Middle frontal gyrus (tissue), 1 donor: ENCODE results near the gene TMEM175.

Experiments used
- DNase-seq: peaks from one replicate; pipeline ENCODE4 v3.0.0-alpha.2; 2015; ENCODE audit warnings: low spot score; ENCODE audit errors: extremely low spot score

The TMEM175 gene

DNA sequence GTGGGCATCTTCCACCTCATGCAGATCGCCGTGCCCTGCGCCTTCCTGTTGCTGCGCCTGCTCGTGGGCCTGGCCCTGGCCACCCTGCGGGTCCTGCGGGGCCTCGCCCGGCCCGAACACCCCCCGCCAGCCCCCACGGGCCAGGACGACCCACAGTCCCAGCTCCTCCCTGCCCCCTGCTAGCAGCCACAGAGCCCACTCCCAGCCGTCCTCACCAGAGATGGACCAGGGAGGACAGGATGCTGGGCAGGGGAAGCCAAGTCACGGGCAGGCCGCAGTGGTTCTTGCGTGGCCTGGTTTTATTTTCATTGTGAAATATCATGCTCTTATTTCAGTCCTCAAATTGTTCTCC, 26.0 kb downstream of the TMEM175 start:
- no peak for DNase-seq

DNA sequence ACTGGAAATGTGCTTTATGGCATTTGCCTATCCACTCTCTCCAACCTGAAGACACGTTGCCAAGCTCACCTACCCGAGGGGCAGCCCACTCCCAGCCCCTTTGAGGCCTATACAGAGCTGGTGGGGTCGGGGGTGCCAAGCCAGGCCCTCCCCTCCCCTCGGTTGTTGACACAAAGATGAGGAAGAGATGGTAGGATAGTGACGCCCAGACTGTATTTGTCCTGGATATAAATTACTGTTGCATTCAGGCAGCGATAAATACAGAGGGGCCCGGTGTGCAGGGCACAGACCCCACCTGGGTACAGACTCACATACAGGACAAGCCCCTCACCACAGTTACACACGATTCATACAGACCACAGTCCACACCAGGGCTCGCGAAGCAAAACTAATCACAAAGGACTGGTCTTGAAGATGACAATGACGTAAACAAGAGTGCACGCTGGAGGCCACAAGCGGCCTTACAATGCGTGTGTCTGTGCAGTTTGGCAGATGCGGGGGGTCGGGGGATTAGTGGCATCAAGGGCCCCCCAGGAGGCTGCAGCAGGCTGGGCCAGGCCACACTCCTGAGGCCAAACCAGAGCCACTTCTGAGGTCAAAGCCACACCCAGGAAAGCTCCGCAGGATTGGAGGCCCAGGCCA, 26.6 kb downstream of the TMEM175 start:
- DNase-seq = no peak

DNA sequence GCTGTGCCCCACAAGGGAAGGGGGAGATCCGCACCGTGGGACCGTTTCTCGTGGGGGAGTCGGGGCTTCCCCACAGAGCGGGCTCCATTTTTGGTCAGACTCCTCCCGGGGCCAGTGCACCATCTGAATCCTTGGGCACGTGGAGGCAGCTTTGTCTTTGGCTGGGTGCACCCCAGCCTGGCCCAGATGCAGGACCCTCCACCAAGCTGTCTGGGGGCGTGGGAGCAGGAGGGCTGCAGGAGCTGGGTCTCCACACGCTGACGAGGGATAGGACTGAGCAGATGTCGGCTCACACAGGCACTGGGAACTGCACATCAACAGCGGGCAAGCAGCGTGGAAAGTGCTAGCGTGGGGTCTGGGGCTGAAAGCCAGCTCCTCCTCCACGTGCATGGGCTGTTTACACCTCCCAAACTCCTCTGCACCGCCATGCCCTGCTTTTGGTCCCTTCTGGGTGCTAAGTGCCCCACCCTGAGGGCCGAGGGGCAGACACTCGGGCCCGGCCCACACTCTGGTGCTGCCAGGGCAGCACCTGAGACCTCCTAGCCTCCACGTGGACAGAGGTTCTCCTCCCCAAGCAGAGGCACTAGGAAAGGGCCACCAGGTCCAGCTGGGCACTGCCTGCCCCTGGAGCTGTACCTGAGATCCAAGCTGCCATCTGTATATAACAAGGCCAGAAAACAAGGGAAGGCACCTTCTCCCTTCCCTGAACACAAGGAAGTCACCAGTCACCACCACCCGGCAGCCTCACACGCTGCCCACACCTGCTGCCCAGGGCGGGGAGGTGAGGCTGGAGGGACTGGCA, 27.3 kb downstream of the TMEM175 start:
- DNase-seq = no peak

DNA sequence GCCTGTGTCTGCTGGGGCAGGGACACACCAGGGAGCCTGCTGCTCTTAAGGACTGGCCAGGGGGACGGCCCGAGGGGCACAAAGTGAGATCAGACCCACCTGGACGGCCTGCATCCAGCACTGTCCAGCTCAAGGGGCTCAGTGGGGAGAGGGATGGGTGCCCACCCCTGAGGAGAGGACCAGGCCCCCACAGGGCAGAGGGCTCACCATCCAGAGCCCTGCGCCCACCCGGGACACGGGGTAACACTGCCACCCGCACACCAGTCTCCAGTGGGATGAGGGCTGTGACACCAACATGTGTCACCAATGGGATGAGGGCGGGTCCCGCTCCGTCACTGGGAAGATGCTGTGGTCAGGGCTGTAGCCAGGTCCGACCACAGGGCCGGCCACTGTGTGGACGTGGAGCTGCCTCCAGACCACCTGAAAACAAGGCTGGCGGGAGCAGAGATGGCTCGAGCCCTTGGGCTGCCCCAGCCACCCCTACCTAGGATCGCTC, 27.9 kb downstream of the TMEM175 start:
- DNase-seq = no peak

DNA sequence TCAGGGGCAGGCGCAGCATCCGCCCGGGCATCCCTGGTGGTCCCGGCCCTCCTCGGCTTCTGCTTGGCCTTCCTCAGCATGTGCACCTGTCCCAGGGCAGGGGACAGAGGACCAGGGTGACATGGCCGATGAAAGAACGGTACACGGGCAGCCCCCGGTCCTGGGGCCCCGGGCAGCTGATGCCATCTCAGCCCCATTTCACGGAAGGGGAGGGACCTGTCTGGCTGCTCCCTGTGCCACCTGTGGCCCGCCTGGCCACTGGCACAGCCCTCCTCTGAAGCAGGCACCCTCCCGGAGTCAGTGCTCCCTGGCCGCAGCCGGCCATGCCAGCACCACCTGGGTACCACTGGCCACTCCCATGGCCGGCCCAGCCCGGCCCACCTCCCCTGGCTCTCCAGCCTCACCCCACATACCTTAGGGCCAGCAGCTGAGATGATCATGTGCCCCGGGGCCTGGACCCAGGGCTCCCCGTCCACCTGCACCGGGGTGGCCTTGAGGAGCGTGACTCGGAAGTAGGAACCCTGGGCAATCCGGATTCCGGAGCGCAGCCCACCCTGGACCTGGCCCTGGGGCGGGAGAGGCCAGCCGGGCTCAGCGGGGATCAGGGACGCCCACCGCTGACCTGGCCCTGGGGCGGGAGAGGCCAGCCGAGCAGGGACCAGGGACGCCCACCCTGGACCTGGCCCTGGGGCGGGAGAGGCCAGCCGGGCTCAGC, 28.5 kb downstream of the TMEM175 start:
- no peak for DNase-seq

DNA sequence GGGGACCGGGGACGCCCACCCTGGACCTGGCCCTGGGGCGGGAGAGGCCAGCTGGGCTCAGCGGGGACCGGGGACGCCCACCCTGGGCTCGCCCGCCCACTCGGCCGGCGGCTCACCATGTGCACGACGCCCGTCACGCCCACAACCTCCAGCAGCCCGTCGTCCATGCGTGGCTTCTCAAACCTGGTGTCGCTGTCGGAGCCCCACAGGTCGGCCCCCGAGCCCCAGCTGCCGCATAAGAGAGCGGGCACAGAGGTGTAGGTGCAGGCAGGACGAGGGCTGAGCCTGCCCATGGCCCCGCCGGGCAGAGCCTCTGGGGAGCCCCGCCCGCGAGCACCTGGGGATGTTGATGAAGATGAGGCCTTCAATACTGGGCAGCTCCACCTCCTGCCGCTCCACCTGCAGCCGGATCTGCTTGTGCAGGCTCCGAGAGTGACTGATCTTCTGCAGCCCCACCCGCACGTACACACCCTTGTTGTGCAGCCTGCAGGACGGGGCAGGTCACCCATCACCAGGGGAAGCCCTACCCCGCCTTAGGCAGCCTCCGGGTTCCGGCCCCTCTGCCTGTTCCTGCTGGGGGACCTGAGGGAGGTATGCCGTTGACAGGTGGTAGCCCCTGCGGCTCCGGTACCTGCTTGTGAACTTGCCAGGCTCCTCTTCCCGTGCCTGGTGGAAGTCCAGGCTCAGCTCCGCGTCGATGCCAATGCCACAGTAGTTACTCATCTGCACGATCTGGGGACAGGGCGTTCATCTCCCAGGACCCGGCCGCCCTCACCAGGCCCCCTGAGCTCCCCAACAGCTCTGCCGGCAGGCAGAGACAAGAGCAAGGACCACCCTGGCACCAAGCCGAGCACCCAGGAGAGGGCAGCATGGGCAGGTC, 29.3 kb downstream of the TMEM175 start:
- no peak for DNase-seq

DNA sequence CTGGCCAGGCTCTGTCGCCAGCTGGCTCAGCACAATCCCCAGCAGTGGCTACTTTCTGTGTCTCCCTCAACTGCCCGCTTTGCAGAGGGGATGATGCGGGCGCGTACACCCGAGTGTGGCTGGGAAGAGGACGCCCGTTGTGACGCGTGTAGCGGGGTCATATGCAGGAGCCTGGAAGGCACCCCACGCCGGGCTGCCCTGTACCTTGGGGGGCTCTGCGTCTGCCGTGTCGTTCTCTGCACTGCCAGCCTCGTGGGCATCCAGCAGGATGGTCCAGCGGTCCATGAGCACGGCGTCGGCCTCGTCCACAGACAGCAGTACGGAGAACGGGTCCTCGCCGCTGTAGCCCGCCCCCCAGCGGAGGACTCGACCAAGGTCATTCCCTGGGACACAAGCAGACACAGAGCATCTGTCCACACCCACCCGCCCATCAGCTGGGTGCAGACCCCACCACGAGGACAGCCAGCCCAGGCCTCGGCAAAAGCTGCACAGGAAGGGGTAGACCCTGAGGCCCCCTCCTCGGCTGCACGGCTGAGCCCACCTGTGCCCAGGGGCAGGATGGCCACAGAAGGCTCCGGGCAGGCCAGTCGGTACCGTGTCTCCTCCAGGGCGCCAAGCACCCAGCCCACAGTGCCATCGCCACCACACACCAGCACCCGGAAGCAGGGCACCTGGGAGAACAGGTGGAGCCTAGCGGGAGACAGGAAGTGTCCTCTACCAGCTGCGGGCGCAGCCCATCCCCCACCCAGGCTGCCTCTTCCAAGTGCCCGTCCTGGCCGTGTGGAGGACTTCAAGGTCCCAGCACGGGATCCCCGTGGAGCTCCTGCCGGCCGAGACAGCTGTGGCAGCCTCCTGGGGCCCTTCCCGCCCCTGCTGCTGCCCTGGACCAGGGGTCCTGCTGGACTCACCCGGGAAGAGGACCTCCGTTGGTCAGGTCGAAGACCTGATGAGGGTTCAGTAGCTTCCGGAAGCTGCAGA, 30.3 kb downstream of the TMEM175 start:
- DNase-seq = no peak

DNA sequence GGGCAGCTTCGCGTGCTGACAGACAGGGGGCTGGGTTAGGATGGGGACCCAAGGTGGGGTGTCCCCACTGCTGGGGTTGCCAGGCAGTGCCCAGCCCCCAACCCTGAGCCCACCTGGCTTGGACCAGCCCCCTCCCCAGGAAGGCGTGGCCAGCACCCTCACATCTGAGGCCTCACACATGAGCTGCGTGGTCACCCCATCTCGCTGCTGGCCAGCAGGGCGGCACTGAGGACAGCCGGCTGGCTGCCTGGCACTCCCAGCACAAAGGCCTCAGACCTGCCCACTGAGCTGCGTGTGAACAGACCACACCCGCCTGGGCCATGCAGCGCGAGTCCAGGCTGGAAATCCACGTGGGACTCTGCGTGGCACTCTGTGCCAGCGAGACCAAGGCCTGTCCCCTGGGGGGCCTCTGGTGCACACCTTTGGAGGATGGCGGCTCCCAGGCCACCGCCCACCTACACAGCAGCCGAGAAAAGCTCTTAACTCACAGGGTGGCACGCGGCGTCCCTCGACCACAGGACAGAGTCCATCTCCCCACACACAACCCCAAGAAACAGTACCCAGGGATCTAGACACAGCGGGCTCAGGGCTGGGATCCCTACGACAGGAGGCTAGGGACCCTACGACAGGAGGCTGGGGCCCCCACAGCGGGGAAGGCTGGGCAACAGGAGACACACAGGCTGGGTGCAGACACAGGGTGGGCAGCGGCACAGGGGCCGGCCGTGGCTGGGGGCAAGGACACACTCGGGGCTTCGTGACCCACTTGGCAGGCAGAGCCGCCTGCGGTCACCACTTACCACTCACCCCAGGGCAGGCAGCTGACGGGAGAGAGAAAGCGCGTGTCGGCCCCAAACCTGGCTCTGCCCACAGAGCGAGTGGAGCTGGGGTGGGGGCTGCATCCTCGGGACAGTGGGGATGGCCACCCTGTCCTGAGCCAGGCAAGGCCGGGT, 31.3 kb downstream of the TMEM175 start:
- DNase-seq = no peak

DNA sequence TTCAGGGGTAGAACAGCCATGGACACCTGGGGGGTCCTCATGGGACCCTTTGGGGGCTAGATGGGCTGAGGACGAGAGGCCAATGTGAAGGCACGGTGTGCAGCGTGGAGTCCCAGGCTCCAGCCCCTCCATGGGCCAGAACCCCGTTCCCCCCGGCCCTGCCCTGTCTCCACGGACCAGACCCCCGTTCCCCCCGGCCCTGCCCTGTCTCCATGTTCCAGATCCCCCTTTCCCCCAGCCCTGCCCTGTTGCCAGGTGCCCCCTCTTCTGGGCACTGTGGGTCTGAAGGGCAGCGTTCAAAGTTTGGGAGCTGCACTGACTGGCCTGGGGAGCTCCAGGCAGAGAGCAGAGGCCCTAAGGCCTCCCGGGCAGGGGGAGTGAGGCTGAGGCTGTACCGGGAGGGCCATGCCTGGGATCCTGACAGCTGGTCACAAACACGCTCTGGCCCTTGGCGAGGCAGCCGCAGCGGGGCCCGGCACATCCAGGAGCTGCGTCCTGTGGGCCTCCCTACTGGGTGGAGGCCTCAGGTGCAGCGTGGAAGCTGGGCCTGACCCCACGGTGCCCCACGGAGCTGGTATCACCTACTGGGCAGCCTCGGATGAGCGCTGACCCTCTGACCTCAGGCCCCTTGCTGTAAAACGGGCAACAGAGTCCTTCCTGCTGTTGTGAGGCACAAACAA, 32.2 kb downstream of the TMEM175 start:
- DNase-seq = no peak

DNA sequence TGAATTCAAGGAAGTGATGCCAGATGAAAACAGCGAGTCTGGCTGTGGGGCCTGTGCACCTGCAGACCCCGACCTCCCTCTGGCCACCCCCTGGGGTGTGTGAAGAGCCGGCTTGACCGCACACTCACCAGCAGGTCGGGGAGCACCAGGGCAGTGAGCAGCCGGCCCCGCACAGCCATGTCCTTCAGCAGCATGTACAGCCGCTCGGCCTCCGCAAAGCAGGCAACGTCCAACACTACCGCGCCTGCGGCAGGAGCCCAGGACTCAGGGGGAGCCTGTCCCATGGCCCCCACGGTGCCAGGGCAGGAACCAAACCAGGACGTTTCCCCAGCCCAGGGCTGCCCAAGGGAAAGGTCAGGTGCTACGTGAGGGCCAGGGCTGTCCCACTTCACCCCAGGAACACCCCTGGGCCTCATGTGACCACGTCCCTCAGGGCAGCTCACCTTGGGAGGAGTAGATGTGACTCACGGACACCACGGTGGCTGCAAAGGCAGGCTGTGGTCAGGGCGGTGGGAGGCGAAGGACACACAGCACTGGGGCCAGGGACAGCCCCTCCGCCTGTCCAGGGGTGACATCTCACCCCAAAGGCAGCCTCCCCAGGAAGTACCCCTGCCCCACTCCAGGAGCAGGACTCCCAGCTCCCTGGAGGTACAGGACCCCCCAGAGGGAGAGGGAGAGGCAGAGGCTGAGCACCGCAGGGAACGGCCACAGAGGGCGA, 32.9 kb downstream of the TMEM175 start:
- no peak for DNase-seq

DNA sequence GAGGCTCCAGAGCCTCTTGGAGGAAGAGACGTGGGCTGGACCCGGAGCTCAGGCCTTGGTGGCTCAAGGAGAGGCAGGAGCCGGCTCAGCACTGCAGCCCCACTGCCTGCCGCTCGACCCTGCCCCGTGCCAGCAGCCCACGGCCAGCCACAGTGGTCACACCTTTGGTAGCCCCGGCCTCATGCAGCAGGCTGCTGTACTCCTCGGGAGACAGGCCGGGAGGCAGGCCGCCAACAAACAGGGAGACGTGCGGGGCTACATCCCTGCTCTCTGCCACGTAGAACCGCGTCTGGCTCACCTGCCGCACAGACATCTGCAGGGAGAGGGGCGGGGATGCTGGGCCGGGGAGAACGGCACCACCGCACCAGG, 33.5 kb downstream of the TMEM175 start:
- no peak for DNase-seq

DNA sequence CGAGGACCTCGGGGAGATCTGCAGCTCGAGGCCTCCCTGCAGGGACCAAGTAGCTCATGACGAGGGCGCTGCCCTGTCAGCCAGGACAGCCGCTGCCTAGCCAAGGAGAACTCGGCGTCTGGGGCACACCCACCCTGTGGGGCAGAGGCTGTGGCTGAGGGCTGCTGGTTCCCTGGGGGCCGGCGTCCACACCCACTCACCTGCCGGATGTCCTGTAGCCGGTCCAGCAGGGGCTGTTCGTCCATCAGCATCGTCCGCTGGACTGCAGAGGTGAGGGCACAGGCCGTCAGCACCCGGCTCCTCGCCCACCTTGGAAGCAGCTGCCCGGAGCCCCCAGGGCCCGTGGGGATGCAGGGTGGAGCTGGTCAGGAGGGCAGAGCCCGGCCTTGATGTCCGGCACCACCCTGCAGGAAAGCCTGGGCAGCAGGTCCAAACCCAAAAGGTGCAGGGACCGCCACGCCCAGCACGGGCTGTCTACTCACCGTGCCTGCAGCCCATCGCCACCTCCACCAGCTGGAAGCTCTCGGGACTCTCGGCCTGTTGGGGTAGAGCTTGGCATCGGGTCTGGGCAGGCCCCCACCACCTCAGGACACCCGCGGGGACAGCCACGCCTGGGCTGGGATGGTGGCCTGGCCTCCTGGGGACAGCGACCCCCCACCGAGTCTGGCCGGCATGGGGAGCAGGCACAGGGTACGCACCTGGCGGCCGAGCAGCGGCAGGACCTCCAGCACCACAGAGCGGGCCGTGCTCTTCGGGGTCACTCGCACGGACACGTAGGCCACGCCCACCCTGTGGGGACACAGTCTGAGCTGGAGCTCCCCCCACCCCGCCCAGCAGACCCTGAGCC, 34.2 kb downstream of the TMEM175 start:
- no peak for DNase-seq

DNA sequence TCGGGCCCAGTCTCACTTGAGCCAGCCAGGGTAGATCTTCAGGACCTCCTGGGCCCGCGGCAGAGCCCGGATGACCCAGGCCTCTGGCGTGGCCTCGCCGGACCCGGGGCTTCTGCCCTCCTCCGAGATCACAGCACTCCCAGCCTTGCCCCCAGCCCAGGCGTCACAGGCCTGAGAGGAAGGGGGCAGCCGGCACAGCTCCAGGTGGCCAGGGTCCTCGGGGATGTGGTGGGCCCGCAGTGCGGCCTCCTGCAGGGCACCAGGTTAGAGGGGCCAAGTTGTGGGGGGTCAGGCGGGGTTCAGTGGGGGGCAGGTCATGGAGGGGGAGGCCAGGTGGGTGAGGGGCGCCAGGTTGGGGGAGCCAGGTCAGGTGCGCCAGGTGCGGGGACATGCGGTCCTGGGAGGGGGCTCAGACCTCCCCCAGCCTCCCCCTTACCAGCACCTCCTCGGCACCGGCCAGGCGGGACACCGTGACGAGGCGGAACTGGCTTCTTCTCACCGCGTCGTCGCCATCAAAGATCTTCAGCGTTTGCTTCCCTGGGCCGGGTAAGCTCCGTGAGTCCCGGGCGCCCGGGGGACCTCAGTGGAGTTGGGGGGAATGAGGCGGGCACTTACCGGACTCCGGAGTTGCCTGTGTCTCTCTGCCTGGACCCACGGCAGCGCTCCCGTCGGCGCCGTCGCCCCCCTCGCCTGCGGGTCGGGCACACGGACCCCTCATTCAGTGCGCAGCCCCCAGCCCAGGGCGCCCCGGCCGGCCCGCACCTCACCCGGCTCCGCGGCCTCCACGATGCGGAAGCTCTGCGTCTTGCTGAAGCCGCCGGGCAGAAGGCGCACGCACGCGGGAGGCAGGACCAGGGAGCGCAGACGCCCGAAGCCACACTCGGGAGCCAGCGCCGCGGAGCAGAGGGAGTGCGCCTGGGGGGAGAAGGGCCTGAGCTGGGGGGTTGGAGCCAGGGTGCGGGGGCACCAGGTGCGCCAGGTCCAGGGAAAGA, 35.1 kb downstream of the TMEM175 start:
- DNase-seq = no peak

DNA sequence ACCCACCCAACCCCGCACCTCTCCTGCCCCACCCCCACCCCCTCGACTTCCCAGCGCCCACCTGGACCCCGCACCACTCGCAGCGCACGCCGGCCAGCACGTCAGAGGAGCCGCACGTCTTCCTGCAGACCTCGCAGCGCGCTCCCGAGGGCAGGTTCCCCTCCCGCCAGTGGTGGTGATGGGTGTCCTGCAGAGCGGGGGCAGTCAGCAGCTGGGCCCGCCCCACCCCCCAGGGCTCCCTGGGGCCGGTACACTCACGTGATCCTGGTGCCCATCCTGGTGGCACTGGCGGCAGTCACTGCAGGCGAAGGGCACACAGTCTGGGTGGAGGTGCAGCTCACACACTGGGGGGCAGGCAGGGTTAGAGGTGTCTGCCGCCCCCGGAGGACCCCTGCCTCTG, 36.0 kb downstream of the TMEM175 start:
- no peak for DNase-seq

DNA sequence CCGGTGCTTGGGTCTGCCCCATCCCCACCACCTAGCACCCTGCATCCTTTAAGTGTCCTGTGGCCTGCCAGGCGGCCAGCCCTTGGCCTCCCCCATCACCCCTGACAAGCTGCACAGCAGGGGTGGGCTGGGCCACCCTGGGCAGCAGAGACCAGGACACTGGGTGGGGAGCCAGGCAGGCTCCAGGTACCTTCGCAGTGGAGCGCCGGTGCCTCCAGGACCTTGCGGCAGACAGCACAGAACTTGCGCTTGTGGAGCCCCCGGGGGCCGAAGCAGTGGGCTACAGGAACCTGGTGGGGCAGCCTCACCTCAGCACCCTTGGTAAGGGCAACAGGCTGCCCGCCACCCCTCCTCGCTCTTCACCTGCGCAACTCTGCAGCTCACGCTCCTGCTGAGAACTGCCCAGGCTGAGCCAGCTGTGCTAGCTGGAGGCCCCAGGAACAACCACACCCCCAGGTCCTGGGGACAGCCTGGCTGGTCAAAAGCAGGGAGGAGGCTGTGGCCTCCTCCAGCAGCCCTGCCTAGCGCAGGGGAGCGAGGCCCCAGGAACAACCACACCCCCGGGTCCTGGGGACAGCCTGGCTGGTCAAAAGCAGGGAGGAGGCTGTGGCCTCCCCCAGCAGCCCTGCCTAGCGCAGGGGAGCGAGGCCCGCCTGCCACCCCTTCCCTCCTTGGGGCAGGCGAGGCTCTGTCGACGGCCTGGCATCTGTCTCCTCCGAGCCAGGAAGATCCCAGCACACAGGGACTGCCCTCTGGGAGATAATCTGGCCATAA, 36.5 kb downstream of the TMEM175 start:
- DNase-seq = no peak
